Lower leg skin (tissue), 3 donors: ENCODE data around the gene FGGY.
"Not testable (repeated sequence)": the region's sequence is repeated elsewhere in the genome, so short reads cannot be mapped to it uniquely, and the experiment has no call there.

Experiments
- CTCF ChIP-seq, 3 donors: fragments of 450-650 bp; IDR thresholded peaks; one replicate each; pipeline ENCODE4 v1.5.1; 2016; ENCODE audit warnings: antibody characterized with exemption in 3 of 3, mild to moderate bottlenecking in 3 of 3, moderate library complexity in 2 of 3
- POLR2A ChIP-seq, 2 donors: fragments of 450-650 bp; IDR thresholded peaks; one replicate each; pipeline ENCODE4 v1.6.1; 2016 to 2017; ENCODE audit warnings: antibody characterized with exemption in 2 of 2, mild to moderate bottlenecking in 1 of 2, moderate library complexity in 1 of 2

- not testable (repeated sequence) for TF ChIP-seq POLR2A, CTCF (IDR thresholded peaks at IDR 0.05)
These were observed 414.0 kb downstream of the FGGY start for GRCh38 chr1:59710920-59711319.
